Non-pigmented ciliary epithelial cell (primary cell): Measurements from ENCODE around the gene DNASE1L2.

Experiments used
- DNase-seq: peaks from one replicate; pipeline ENCODE4 v3.0.0-alpha.2; 2010; ENCODE audit warnings: low read depth

DNASE1L2 gene

DNA sequence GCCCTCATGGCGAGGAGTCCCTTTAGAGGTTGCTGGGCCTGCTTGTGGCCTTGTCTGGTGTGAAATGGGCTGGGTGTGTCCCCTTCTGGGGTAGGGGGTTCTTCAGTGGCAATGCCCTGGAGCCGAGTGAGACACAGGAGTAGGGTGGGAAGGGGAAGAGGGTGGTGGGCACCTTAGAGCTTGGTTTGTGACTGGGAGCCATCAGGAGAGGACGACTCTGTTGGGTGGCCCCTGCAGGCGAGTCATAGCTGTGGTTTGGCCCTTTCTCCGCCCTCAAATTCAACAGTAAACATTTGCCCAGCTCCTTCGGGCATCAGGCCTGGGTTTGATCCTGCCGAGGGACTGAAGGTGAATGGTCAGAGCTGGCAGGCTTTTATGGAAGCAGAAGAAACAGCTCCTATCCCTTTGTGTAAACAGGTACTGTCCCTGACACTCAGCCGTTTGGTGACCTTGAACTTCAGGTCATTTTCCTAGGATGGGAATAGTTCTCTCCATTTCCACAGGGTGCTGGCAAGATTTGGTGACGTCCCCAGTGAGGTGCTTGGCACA lies 9.9 kb upstream of the DNASE1L2 start:
- no peak for DNase-seq

DNA sequence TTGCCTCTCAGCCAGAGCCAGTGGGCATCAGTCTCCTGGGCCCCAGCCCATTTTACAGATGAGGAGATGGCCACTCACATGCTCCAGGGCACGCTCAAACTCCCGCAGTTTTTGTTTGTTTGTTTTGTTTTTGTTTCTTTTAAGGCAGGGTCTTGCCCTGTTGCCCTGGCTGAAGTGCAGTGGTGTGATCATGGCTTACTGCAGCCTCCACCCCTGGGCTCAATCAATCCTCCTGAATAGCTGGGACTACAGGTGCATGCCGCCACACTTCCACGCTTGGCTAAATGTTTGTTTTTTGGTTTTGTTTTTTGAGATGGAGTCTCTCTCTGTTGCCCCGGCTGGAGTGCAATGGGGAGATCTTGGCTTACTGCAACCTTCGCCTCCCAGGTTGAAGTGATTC lies 9.3 kb upstream of the DNASE1L2 start:
- DNase-seq: no peak

DNA sequence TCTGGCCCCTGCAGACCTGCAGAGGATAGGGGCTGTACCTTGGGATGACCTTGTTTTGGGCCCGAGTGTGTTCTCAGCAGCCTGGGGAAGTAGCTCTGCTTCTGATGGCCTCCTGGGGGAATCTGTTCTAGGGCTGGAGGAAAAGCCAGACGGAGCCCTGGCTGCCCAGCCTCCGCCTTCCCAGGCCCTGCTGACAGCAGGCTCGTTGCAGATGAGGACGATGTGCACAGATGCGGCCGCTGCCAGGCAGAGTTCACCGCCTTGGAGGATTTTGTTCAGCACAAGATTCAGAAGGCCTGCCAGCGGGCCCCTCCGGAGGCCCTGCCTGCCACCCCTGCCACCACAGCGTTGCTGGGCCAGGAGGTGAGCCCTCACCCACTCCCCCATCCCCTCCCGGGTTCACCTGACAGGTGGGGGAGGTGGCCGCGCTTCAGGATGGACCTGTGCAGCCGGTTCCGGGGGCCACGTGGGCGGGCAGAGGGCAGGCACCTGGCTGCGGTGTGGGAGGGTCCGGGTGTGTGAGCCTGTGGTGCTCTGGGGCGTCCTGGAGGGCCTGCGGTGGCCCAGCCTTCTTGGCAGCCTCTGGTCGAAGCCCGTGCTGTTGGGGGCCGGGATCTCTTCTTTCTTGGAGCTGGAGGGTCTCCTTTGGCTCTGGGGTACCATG lies 8.0 kb upstream of the DNASE1L2 start:
- no peak for DNase-seq

DNA sequence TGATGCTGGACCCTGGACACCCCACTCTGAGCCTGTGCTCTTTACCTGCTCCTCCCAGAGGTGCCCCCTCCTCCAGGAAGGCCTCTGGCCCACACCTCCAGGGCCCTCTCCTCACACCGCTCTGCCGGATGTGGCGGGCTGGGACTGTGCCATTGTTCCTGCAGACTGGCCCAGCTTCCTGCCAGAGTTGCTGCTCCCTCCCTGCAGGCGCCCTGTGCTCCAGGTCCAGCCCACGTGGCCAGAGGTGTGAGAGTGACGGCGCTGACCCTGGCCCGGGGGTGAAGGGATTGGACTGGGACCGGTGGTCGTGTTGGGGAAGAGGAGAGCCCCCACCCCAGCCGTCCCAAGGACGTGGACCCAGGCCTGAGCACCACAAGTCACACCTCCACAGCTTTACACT lies 7.2 kb upstream of the DNASE1L2 start:
- no peak for DNase-seq

DNA sequence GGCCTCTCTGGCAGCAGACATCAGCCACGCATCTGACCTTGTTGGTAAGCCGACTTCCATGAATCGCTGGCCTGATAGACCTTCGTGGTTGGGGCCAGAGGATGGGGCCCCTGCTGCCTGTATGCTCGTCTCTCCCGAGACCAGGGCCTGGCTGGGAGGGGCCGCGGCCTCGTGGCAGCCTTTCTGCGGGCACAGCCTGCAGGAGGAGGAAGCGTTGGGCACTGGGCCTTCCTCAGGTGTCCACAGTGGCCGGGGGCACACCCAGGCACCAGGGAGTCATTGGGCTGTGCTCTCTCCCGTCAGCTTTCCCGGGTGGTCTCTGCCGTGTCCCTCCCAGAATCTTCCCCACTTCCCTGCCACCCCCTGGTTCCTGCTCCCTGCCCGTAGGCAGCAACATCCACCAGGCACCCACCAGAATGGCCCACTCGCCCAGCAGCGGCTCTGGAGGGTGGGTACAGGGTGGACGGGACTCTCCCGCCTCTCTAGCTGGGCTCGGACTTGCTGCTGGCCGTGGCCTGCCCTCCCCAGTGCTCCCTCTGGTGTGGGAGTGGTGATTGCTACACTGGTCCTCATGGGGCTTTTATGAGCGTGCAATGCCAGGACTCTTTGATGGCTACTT lies 6.5 kb upstream of the DNASE1L2 start:
- DNase-seq: no peak

DNA sequence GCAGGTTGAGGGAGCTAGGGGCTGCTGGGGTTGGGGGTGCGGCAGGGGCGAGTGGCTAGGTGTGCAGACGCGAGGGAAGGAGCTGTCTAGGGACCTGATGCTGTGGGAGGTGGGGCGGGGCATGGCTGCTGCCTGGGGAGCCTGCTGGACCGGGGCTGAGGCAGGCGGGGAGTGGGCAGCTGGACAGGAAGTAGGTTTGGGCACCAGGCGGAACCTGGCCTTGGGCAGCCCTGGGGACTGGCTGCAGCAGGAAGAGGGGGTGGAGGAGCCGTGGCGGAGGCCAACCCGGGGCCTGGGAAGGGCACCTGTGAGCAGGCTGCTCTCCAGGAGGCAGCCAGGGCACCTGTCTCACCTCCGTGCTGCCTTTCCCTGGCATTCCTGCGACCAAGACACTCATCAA lies 5.9 kb upstream of the DNASE1L2 start:
- DNase-seq: no peak

DNA sequence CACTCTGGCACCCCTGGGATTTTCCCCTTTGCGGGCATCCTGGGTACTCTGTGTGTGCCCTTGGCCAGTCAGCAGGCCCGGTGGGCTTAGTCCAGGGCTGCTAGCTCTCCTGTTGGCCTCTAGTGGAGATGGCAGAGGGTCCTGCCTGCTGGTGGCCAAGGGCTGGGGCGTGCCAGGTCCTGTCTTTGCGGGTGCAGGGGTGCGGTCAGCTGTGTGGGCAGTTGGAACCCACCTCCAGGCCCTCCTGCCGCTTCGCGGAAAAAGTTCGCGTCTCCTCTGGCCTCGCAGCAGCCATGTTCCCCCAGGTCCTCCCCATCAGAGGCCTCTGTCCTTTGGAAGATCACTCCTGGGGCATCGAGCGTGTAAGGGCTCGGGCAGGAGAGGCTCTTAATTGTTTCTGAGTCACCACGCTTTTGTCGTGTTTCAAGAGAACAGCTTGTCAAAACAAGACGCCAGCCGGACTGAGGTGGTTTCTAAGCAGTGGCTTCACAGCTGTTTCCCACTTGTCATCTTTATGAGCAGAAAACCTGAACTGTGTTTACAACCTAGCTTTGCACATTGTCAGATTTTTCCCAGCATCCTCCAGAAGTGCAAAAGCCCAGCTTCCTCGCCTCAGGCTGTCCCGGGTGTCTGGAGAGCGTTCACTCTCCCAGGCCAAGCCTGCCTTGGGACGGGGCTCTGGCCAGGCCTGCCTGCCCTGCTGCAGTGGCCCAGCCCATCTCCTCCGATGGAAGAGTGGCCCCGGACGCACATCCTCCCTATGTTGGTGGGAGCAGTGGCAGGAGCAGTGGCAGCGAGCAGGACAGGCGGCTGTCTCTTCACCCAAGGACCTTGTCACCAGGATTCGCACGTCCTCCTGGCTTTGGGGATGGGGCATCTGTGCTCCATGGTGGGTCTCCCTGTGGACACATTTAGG lies 5.0 kb upstream of the DNASE1L2 start:
- no peak for DNase-seq

DNA sequence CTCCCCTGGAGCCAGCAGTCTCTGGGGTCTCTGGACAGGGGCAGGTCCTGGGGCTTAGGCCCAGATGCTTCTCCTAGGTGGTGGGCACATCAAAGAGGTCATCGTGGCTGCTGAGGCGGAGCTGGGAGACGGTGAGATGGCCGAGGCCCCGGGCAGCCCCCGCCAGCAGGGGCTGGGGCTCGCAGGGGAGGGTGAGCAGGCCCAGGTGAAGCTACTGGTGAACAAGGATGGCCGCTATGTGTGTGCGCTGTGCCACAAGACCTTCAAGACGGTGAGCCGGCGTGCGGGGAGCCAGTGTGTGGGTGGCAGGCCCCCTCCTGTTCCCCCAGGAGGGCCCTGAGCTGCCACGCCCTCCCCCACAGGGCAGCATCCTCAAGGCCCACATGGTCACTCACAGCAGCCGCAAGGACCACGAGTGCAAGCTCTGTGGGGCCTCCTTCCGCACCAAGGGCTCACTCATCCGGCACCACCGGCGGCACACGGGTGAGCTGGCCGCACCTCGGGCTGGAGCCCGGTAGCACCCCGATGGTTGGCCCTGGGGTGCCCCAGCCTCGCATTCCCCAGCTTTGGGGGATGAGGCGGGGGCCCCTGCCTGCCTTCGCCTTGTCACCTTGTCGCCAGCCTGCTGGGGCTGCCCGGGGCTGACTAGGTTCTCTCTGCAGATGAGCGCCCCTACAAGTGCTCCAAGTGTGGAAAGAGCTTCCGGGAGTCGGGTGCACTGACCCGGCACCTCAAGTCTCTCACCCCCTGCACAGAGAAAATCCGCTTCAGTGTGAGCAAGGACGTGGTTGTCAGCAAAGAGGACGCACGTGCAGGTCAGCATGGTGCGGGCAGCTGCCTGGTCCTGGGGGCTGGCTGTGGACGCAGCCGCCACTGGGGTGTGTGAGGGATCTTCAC lies 3.9 kb upstream of the DNASE1L2 start:
- DNase-seq: no peak

DNA sequence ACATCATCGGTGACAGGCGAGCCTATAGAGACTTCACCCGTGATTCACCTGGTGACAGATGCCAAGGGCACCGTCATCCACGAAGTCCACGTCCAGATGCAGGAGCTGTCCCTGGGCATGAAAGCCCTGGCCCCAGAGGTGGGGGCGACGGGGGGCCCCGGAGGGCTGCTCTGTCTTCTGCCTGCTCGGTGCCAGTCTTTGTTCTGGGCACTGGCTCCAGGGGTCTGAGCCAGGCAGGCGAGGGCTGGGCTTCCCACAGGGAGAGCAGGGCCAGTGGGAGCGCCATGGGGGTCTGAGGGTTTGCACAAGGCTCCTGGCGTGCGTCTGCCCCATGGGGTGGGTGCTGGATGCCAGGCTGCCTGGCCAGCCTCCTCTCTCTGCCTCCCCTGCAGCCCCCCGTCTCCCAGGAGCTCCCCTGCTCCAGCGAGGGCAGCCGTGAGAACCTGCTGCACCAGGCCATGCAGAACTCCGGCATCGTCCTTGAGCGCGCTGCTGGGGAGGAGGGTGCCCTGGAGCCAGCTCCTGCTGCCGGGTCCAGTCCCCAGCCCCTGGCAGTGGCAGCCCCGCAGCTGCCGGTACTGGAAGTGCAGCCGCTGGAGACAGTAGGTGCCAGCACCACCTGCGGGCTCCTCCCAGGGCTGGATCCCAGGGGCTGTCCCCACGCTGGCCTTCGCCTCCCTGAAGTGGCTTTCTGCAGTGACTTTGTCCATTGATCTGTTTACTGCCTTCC lies 3.0 kb upstream of the DNASE1L2 start:
- no peak for DNase-seq

DNA sequence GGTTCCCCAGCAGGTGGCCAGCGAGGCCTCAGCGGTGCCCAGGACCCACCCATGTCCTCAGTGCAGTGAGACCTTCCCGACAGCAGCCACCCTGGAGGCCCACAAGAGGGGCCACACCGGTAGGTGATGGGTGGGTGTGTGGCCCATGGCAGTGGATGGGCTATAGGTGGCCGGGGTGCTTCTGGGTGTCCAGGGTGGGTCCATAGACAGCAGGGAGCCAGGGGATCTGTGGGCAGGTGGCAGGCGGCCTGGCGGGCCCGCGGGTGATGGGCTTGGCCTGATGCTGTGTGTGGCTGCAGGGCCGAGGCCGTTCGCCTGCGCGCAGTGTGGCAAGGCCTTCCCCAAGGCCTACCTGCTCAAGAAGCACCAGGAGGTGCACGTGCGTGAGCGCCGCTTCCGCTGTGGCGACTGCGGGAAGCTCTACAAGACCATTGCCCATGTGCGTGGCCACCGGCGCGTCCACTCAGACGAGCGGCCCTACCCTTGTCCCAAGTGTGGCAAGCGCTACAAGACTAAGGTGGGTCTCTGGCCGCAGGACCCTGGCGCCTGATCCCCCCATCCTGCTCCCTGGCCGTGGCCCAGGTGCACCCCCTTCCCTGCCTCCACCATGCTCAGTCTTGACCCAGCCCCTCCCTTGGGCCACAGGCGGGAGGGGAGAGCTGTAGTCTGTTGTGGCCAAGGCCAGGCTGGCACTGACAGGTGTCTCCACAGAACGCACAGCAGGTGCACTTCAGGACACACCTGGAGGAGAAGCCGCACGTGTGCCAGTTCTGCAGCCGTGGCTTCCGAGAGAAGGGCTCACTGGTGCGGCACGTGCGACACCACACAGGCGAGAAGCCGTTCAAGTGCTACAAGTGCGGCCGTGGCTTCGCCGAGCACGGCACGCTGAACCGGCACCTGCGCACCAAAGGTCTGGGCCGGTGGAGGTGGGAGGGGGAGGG lies 2.1 kb upstream of the DNASE1L2 start:
- no peak for DNase-seq

DNA sequence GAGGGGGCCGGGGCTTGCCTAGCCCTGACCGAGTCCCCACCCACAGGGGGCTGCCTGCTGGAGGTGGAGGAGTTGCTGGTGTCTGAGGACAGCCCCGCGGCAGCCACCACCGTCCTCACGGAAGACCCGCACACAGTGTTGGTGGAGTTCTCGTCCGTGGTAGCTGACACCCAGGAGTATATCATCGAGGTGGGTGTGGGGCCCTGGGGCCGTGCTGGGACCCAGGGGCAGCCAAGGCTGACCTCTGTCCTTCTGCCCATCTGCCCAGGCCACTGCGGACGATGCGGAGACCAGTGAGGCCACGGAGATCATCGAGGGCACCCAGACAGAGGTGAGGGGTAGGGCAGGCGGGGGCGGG lies 1.5 kb upstream of the DNASE1L2 start:
- DNase-seq: no peak

DNA sequence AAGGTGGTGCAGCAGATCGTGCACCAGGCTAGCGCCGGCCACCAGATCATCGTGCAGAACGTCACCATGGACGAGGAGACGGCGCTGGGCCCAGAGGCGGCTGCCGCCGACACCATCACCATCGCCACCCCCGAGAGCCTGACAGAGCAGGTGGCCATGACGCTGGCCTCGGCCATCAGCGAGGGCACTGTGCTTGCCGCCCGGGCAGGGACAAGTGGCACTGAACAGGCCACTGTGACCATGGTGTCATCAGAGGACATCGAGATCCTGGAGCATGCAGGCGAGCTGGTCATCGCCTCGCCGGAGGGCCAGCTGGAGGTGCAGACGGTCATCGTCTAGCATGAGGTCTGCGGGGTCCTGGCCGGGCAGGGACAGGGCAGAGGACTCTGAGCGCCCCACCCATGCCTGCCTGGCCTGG lies 1.0 kb upstream of the DNASE1L2 start:
- no peak for DNase-seq

DNA sequence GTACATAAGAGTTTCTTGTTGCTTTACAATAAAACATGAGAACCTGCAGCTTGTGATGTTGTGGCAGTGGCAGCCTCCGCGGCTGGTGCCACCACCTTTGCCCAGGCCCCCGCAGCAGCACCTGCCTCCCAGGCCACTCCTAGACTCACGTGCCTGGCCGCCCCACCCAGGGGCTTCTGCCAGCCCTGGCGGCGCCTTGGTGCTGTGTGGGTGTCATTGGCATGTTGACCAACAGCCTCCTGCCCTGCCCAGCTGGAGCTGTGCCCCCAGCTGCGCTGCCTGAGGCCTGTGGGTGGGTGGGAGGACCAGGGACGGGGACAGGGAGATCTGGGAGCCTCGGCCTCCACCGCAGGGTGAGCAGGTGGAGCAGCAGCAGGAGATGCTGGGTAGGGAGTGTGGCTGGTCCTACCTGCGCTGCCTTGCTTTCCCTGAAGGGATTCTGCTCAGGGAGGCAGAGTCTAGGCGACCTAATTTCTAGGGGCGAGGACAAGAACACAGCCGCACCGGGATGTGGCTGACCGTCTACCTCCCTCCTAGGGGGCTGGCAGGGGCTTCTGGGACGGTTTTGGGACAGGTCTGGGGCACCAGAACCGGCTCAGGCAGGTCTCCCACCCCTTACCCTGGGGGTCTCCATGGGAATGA lies 428 bp upstream of the DNASE1L2 start:
- no peak for DNase-seq

DNA sequence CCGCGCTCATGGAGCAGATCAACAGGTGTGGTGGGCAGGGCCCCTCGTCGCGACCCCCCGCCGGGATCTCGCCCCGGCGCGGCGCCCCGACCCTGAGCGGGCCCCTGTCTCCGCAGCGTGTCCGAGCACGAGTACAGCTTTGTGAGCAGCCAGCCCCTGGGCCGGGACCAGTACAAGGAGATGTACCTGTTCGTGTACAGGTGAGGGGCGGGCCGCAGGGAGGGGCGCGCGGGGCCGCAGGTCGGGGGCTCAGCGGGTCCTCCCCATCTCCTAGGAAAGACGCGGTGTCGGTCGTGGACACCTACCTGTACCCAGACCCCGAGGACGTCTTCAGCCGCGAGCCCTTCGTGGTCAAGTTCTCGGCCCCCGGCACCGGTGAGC lies 848 bp downstream of the DNASE1L2 start:
- no peak for DNase-seq

DNA sequence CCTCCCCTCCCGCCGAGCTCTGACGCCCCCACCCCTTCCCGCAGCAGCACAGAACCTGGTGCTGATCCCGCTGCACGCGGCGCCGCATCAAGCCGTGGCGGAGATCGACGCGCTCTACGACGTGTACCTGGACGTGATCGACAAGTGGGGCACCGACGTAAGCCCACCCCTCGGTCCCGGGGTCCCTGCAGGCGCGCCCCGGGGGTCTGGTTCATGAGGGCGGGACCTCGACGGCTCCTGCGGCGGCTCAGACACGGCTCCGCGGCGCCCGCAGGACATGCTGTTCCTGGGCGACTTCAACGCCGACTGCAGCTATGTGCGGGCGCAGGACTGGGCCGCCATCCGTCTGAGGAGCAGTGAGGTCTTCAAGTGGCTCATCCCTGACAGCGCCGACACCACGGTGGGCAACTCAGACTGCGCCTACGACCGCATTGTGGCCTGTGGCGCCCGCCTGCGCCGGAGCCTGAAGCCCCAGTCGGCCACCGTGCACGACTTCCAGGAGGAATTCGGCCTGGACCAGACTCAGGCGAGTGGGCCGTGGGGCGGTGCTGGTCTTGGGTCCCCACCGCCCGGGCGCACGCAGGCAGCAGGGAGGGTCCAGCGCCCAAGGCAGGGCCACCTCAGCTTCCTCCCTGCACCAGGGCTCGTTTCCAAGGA lies 1.4 kb downstream of the DNASE1L2 start:
- no peak for DNase-seq

DNA sequence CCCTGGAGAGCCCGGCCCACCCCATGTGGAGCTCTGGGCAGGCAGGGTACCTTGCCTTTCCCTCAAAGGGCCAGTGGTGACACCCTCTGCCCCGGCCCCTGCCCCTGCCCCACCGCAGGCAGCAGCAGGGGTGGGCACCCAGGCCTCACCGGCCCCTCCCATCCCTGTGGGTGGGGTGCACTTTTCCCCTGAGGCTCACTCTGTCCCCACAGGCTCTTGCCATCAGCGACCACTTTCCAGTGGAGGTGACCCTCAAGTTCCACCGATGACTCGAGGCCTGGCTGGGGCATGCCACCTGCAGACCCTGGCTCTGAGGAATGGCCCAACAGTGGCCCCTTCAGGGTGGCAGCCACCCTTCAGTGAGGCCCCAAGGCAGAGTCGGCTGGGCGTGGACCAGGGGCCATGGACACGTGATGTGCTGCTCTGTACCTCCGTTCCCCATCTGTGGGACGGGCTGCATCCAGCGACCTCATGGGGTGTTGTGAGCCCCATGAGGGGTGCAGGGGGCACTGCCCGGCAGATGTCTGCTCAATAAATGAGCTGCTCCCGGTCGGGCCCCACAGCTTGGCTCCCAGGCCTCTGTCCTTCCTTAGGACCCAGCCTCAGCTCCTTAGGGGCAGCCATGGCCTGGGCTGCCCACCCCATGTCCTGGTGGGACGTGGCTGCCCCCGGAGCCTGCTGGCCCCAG lies 2.0 kb downstream of the DNASE1L2 start:
- DNase-seq: no peak

DNA sequence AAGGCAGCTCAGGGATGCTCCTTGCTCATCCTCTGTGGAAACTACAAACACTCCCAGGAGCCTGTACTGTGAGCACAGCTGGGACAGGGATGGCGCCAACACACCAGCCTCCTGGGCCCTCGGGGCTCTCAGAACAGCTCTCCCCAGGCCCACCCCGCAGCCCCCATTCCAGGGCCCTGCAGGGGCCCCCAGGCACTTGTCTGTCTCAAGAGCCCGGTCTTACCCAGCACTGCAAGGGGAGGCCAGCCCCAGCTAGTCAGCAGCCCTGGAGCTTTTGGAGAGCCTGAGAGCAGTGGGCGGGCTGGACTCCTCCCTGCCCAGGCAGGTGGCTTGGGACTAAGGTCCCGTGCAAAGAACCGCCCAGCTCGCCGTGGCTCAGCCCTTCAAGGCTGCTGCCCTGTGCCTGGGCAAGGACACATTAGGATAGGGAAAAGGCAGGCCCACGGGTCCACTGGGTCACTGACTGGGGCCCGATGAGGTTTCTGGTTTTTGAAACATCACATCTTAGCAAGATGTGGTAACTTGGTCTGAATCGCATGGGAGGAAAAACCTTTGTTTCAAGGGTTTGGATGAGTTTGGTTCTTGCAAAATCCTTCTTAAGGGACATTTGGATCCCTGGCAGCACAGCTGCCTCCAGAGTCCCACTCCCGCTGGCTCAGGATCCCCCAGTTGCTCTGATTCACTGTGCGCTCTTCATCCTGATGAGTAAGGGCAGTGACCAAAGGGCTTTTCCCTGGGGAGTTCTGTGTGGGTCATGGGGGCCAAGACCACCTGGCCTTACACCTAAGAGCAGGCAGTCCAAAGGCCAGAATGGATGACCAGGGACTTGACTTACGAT lies 2.8 kb downstream of the DNASE1L2 start:
- no peak for DNase-seq
